ENCODE results near the gene IL4. TPM values are rescaled to one million over a fixed set of nuclear protein-coding genes. Genes with fewer than 3 reads are reported as not detected.
"Not testable (repeated sequence)": the region's sequence is repeated elsewhere in the genome, so short reads cannot be mapped to it uniquely, and the experiment has no call there.

IL4 gene
- total RNA-seq, 1 donor from 2014 or later, result not detected

- no peaks in the 10 kb centered on the region for H3K36me3 ChIP-seq
- H3K27ac ChIP-seq, result no peak overlapping the region
- intact Hi-C loops (cut with DNase I), result no loop called here
- no peaks in the 10 kb centered on the region for H3K9me3 ChIP-seq
- no peak for DNase-seq
- H3K4me1 ChIP-seq, result no peaks in the 10 kb centered on the region
- TF ChIP-seq CTCF (IDR thresholded peaks at IDR 0.05), result no peak
- no peaks in the 10 kb centered on the region for H3K27me3 ChIP-seq (ENCODE audit: low read depth)
- no peak overlapping the region for H3K4me3 ChIP-seq
- ATAC-seq, result no peak
Observed at GRCh38 chr5:132688536-132689339, 14.9 kb downstream of the IL4 start.

DNA sequence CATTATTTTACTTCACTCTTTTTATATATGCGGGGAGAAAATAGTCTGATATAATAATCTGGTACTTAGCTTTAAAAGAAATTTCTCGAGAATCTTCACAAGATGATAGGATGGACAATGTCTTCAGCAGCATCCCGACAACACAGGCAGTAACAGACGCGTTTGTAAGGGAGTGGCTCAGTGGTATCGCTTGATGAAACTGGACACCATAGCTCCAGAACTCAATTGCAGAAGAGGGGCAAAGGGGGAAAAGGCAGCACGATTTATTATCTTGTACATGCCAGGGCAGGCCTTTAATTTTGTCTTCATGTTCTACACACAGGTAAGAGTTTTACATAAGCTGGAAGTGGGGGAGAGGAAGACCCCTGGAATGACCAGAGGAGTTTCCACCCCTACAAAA lies 15.7 kb downstream of the IL4 start:
- no peak overlapping the region for H3K4me3 ChIP-seq
- no peaks in the 10 kb centered on the region for H3K36me3 ChIP-seq
- no peaks in the 10 kb centered on the region for H3K27me3 ChIP-seq (ENCODE audit: low read depth)
- ATAC-seq, result no peak
- intact Hi-C loops (cut with DNase I), result no loop called here
- H3K4me1 ChIP-seq, result no peaks in the 10 kb centered on the region
- no peak overlapping the region for H3K27ac ChIP-seq
- no peak for DNase-seq
- no peak for TF ChIP-seq CTCF (IDR thresholded peaks at IDR 0.05)
- H3K9me3 ChIP-seq, result no peaks in the 10 kb centered on the region

DNA sequence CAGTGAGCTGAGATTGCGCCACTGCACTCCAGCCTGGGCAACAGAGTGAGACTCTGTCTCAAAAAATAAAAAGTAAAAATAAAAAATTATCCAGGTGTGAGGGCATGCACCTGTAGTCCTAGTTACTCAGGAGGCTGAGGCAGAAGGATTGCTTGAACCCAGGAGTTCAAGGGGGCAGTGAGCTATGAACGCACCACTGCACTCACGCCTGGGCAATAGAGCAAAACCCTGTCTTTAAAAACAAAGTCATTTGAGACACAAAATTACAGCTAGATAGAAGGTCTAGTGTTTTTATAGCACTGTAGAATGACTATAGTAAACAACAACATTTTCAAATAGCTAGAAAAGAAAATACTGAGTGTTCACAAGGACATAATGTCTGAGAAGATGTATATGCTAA lies 16.4 kb downstream of the IL4 start:
- TF ChIP-seq CTCF (IDR thresholded peaks at IDR 0.05), result no peak
- Histone ChIP-seq H3K9me3 (no peaks in the 10 kb centered on the region), H3K27ac (no peak overlapping the region), H3K4me1 (no peaks in the 10 kb centered on the region), H3K27me3 (ENCODE audit: low read depth) (no peaks in the 10 kb centered on the region), H3K36me3 (no peaks in the 10 kb centered on the region), H3K4me3 (no peak overlapping the region)
- intact Hi-C loops (cut with DNase I), result no loop called here
- ATAC-seq, result no peak
- no peak for DNase-seq

- DNase-seq; H3K4me1 ChIP-seq; H3K27ac ChIP-seq; intact Hi-C loops (cut with DNase I); H3K36me3 ChIP-seq; H3K27me3 ChIP-seq (ENCODE audit: low read depth); H3K9me3 ChIP-seq; ATAC-seq; H3K4me3 ChIP-seq: not testable (repeated sequence)
Observed at GRCh38 chr5:132691755-132692631, 18.2 kb downstream of the IL4 start.

DNA sequence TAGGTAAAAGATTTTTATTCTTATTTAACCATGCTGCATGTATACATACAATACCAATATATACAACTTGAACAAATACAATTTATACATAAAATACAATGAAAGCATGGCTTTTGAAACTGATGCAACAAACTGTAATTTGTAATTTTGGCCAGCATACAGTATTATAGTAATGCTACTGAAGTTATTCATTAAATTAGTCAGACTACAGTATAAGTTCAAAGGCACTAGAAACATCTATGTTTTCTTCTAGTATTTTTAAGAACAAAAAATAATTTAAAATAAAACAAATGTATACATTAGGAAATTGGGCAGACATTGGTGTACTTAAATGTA lies 18.8 kb downstream of the IL4 start:
- Histone ChIP-seq H3K4me3 (no peak overlapping the region), H3K4me1 (no peaks in the 10 kb centered on the region), H3K36me3 (no peaks in the 10 kb centered on the region), H3K9me3 (no peaks in the 10 kb centered on the region), H3K27ac (no peak overlapping the region), H3K27me3 (ENCODE audit: low read depth) (no peaks in the 10 kb centered on the region)
- no peak for TF ChIP-seq CTCF (IDR thresholded peaks at IDR 0.05)
- no peak for ATAC-seq
- no peak for DNase-seq
- intact Hi-C loops (cut with DNase I), result no loop called here

GRCh38 chr5:132695956-132696355 lies 22.2 kb downstream of the IL4 start:
- Histone ChIP-seq H3K36me3 (peaks cover 18% of the 10 kb centered on the region), H3K27me3 (ENCODE audit: low read depth) (no peaks in the 10 kb centered on the region), H3K9me3 (no peaks in the 10 kb centered on the region), H3K4me1 (no peaks in the 10 kb centered on the region), H3K4me3 (no peak overlapping the region), H3K27ac (no peak overlapping the region)
- TF ChIP-seq CTCF (IDR thresholded peaks at IDR 0.05), result no peak
- ATAC-seq (no peak), DNase-seq (no peak)
- intact Hi-C loops (cut with DNase I), result no loop called here

All from lower lobe of right lung (tissue), 2 donors.